Peyer's patch (tissue), 4 donors: Measurements from ENCODE around the gene ABL2. TPM values are rescaled to one million over a fixed set of nuclear protein-coding genes. Genes with fewer than 3 reads are reported as not detected.

Experiments
- DNase-seq, 3 donors: peaks; one replicate each; pipeline ENCODE4 v3.0.0-alpha.2; 2017 to 2019
- H3K27ac ChIP-seq, 4 donors: fragments of 200-600 bp; sonication (generic); one replicate each; pipeline ENCODE4 v1.5.1; 2016 to 2019
- H3K27me3 ChIP-seq, 2 donors: fragments of 200-600 bp; sonication (generic); one replicate each; pipeline ENCODE4 v1.5.1; 2019
- H3K36me3 ChIP-seq, 3 donors: fragments of 200-600 bp; sonication (generic); one replicate each; pipeline ENCODE4 v1.5.1; 2016 to 2019
- H3K4me1 ChIP-seq, 4 donors: fragments of 200-600 bp; sonication (generic); one replicate each; pipeline ENCODE4 v1.5.1; 2016 to 2019
- H3K4me3 ChIP-seq, 4 donors: fragments of 200-600 bp; sonication (generic); 1 replicate in 3 of 4; 2 replicates in 1 of 4; pipeline ENCODE4 v1.5.1; 2016 to 2019; ENCODE audit warnings: mild to moderate bottlenecking in 1 of 4
- H3K9me3 ChIP-seq, 4 donors: fragments of 200-600 bp; sonication (generic); one replicate each; pipeline ENCODE4 v1.5.1; 2016 to 2019; ENCODE audit warnings: mild to moderate bottlenecking in 1 of 4
- POLR2A ChIP-seq, 2 donors: fragments of 450-650 bp; IDR thresholded peaks; one replicate each; pipeline ENCODE4 v1.5.1; 2017; ENCODE audit warnings: antibody characterized with exemption in 2 of 2, mild to moderate bottlenecking in 2 of 2, moderate library complexity in 2 of 2
- total RNA-seq, 4 donors: library from RNA; depleted of rRNA; stranded (reverse); fragments of >200 nt; gene quantifications; one replicate each; pipeline ENCODE4 v1.1.0, GENCODE V29; 2016
- TF ChIP-seq, protein P1 (sequence below), 6 experiments: fragments of 450-650 bp in 4 of 6; fragments of 200-600 bp in 2 of 6; sonication (generic) in 1 of 6; IDR thresholded peaks; one replicate each; pipeline ENCODE4 v1.5.1; 2017 to 2019; ENCODE audit warnings: antibody characterized with exemption in 6 of 6, mild to moderate bottlenecking in 3 of 6, moderate library complexity in 1 of 6

ABL2 gene
- total RNA-seq, 4 donors from 2014 or later = 9.6 to 25.6 (median 12.1) TPM

DNA sequence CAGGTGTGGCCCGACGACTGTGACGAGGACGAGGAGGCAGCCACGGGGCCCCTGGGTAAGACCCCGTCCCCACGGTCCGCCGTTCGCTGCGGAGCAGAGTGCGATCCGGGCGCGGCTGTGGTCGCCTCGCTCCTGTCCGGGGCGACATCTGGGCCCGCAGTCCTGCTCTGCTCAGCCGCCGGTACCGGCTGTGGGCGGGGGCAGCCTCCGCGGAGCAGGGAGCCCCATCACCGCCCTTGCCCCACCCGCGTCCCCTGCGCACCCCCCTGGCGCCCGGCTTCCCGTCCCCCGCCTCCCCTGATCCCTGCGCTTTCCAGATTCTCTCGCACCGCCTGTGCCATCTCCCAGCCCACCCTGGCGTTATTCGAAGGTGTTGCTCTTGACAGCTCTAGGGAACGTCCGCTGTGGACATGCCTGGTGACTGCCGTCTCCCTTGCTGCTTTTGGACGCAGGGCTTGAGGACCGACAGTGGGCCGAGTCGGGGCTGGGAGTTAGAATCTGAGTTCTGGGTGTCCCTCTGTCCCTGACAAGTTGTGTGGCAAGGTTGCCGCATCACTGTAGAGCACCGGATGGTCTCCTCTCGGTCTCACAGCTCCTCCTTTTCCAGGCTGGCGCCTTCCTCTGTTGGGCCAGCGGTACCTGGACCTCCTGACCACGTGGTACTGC lies 147.0 kb downstream of the ABL2 start:
- no peaks in the 10 kb centered on the region for H3K27me3 ChIP-seq
- peak overlapping the region; percentile 80 to 99 (median 87) for H3K27ac ChIP-seq
- no peak for TF ChIP-seq POLR2A (IDR thresholded peaks at IDR 0.05)
- TF ChIP-seq, protein P1, sequence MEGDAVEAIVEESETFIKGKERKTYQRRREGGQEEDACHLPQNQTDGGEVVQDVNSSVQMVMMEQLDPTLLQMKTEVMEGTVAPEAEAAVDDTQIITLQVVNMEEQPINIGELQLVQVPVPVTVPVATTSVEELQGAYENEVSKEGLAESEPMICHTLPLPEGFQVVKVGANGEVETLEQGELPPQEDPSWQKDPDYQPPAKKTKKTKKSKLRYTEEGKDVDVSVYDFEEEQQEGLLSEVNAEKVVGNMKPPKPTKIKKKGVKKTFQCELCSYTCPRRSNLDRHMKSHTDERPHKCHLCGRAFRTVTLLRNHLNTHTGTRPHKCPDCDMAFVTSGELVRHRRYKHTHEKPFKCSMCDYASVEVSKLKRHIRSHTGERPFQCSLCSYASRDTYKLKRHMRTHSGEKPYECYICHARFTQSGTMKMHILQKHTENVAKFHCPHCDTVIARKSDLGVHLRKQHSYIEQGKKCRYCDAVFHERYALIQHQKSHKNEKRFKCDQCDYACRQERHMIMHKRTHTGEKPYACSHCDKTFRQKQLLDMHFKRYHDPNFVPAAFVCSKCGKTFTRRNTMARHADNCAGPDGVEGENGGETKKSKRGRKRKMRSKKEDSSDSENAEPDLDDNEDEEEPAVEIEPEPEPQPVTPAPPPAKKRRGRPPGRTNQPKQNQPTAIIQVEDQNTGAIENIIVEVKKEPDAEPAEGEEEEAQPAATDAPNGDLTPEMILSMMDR (IDR thresholded peaks at IDR 0.05) = no peak
- H3K4me1 ChIP-seq = peaks cover 0 to 26% (median 17%) of the 10 kb centered on the region in 4 donors
- no peaks in the 10 kb centered on the region for H3K9me3 ChIP-seq
- peak; percentile 43 to 72 (median 65) for DNase-seq
- peaks cover 0 to 12% (median 0%) of the 10 kb centered on the region in 3 donors for H3K36me3 ChIP-seq
- peak overlapping the region; percentile 58 to 89 (median 82) for H3K4me3 ChIP-seq

DNA sequence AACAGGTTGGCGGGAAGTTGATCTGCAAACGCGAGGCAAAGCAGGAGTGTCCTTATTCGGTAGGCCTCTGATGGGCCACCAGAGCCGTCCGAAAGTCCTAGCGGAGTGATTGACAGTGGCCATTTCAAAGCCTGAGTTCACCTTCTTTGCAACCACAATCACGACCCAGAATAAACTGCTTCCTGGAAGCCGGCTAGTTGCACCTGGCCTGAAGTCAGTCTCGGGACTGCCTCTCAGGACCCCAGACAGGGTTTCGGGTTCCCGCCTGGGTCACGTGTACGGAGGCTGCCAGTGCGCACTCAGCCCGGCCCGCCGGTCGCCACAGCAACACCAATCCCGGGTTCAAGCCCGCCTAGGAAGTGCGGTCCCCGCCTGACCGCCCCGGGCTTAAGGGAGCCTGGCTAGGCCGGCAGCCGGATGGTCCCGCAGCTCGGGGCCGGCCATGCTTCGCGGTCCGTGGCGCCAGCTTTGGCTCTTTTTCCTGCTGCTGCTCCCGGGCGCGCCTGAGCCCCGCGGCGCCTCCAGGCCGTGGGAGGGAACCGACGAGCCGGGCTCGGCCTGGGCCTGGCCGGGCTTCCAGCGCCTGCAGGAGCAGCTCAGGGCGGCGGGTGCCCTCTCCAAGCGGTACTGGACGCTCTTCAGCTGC lies 147.7 kb downstream of the ABL2 start, which contains the start of gene TOR3A:
TOR3A (plus strand) TSS at position 384 of the 646 bp plus-strand sequence; CDS start at position 443, 59 bp downstream.
- peak; percentile 74 to 78 for TF ChIP-seq POLR2A (IDR thresholded peaks at IDR 0.05)
- TF ChIP-seq, protein P1 (IDR thresholded peaks at IDR 0.05) = no peak
- H3K27ac ChIP-seq = peak within 1 kb of the TSS; percentile 80 to 99 (median 87)
- DNase-seq = peak; percentile 95 to 98 (median 96)
- H3K4me3 ChIP-seq = peak within 1 kb of the TSS; percentile 58 to 89 (median 82)
- peaks cover 0 to 9% (median 0%) of the 10 kb centered on the region in 3 donors for H3K36me3 ChIP-seq
- no peaks in the 10 kb centered on the region for H3K27me3 ChIP-seq
- H3K4me1 ChIP-seq = peaks cover 0 to 26% (median 14%) of the 10 kb centered on the region in 4 donors
- no peaks in the 10 kb centered on the region for H3K9me3 ChIP-seq

DNA sequence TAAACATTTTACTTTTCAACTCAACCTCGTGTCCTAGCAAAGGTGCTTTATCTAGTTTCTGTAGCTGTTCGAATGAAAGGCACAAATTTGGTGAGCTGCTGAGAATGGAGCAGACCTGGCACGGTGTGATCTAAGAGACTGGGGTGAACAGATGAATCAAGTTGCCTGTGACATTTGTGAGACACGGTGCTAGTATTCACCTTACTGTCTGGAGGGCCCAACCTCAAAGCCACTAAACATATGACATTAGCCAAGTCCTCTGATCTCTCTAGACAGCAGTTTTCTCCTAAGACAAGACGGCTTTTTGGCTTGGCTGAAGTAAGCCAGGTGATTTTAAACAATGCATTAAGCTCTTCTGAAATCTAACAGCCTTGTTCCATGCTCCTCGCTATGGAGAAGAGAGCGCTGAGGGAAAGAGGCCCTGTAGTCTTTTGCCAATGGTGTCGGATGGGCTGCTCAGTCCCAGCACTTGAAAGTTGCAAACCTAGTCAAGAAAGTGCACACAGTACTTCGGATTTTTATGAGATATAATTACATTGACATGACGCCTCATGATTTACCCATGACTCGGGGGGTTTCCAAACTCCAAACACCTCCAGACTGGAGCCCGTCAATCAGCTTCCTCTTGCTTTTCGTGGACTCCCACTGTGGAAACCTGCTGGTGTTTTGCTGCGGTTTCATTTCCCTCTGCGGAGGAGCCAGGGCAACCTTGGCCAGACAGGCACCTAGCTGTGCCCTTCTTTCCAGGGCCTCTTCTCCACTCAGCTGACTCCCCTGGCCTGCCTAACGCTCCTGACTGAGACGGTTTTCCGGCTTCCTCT lies 148.4 kb downstream of the ABL2 start:
- peaks cover 0 to 7% (median 0%) of the 10 kb centered on the region in 3 donors for H3K36me3 ChIP-seq
- TF ChIP-seq, protein P1 (IDR thresholded peaks at IDR 0.05) = no peak
- no peak for TF ChIP-seq POLR2A (IDR thresholded peaks at IDR 0.05)
- H3K27me3 ChIP-seq = no peaks in the 10 kb centered on the region
- H3K4me1 ChIP-seq = peaks cover 0 to 26% (median 12%) of the 10 kb centered on the region in 4 donors
- no peak for DNase-seq
- peak overlapping the region; percentile 58 to 89 (median 82) for H3K4me3 ChIP-seq
- peak overlapping the region; percentile 80 to 99 (median 87) for H3K27ac ChIP-seq
- H3K9me3 ChIP-seq = no peaks in the 10 kb centered on the region

DNA sequence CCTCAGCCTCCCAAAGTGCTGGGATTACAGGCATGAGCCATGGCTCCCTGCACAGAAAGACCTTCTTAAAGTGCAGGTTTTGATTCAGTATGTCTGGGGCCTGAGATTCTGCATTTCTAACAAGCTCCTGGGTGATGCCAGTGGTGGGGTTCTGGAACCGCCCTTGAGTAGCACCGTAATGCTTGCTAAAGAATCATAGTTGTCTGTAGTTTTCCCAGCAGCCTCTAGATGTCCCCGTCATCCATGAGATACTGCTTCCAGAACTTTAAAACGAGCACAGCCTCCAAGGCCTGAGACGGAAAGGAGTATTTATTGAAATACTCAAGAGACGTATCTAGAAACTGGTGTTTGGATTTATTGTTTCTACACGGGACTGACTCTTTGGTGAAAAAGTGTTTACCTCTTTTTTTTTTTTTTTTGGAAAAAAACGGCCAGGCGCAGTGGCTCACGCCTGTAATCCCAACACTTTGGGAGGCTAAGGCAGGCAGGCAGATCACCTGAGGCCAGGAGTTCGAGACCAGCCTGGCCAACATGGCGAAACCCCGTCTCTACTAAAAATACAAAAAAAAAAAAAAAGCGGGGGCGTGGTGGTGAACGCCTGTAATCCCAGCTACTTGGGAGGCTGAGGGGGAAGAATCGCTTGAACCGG lies 150.2 kb downstream of the ABL2 start:
- no peaks in the 10 kb centered on the region for H3K36me3 ChIP-seq
- H3K9me3 ChIP-seq = no peaks in the 10 kb centered on the region
- H3K27ac ChIP-seq = no peak overlapping the region
- peak in 2 of 3 donors; percentile 59 to 77 for DNase-seq
- TF ChIP-seq, protein P1 (IDR thresholded peaks at IDR 0.05) = peak; percentile 19 to 85 (median 82)
- TF ChIP-seq POLR2A (IDR thresholded peaks at IDR 0.05) = no peak
- peaks cover 0 to 26% (median 12%) of the 10 kb centered on the region in 4 donors for H3K4me1 ChIP-seq
- H3K4me3 ChIP-seq = no peak overlapping the region
- no peaks in the 10 kb centered on the region for H3K27me3 ChIP-seq

DNA sequence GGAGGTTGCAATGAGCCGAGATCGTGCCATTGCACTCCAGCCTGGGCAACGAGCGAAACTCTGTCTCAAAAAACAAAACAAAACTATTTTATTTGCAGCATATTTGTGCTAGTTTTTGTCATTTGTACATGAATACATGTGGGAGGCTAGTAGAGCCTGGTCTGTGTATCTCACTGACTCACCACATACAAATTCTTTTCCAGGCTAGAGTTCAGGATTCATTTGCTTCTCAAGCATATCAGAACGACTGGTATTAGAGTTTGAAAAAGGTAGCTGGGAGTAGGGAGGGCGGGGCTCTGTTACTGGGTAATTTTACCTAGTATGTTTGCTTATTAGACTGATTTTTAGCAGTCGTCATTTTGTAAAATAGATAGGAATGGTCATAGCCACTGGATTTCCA lies 152.1 kb downstream of the ABL2 start:
- H3K4me1 ChIP-seq = peaks cover 0 to 12% (median 4%) of the 10 kb centered on the region in 4 donors
- no peak overlapping the region for H3K4me3 ChIP-seq
- peaks cover 0 to 11% (median 2%) of the 10 kb centered on the region in 3 donors for H3K36me3 ChIP-seq
- TF ChIP-seq, protein P1 (IDR thresholded peaks at IDR 0.05) = no peak
- no peak for TF ChIP-seq POLR2A (IDR thresholded peaks at IDR 0.05)
- no peak overlapping the region for H3K27ac ChIP-seq
- H3K9me3 ChIP-seq = no peaks in the 10 kb centered on the region
- DNase-seq = no peak
- H3K27me3 ChIP-seq = no peaks in the 10 kb centered on the region
